Vagina (tissue), 2 donors: Measurements from ENCODE around the gene PASK. TPM values are rescaled to one million over a fixed set of nuclear protein-coding genes. Genes with fewer than 3 reads are reported as not detected.

Source experiments
- DNase-seq, 2 donors: peaks; one replicate each; pipeline ENCODE4 v3.0.0-alpha.2; 2017; ENCODE audit errors: extremely low spot score in 2 of 2
- H3K27ac ChIP-seq: fragments of 200-600 bp; sonication (generic); one replicate; pipeline ENCODE4 v1.5.1; 2019
- H3K27me3 ChIP-seq: fragments of 200-600 bp; sonication (generic); one replicate; pipeline ENCODE4 v1.5.1; 2019
- H3K36me3 ChIP-seq, 2 donors: fragments of 200-600 bp; sonication (generic); one replicate each; pipeline ENCODE4 v1.5.1; 2017 to 2019
- H3K4me1 ChIP-seq: fragments of 200-600 bp; sonication (generic); one replicate; pipeline ENCODE4 v1.5.1; 2019
- H3K4me3 ChIP-seq, 2 donors: fragments of 200-600 bp; sonication (generic); 1 replicate in 1 of 2; 2 replicates in 1 of 2; pipeline ENCODE4 v1.5.1; 2016 to 2019
- H3K9me3 ChIP-seq: fragments of 200-600 bp; sonication (generic); one replicate; pipeline ENCODE4 v1.5.1; 2019
- CTCF ChIP-seq, 3 experiments: fragments of 450-650 bp in 2 of 3; fragments of 200-600 bp in 1 of 3; sonication (generic) in 1 of 3; IDR thresholded peaks; one replicate each; pipeline ENCODE4 v1.5.1; 2017 to 2019; ENCODE audit warnings: antibody characterized with exemption in 3 of 3, mild to moderate bottlenecking in 2 of 3, moderate library complexity in 2 of 3
- POLR2A ChIP-seq, 2 donors: fragments of 450-650 bp; IDR thresholded peaks; one replicate each; pipeline ENCODE4 v1.6.1; 2017; ENCODE audit warnings: antibody characterized with exemption in 2 of 2, mild to moderate bottlenecking in 2 of 2, moderate library complexity in 2 of 2
- POLR2AphosphoS5 ChIP-seq, 2 donors: sonication (generic); formaldehyde crosslinking; IDR thresholded peaks; one replicate each; pipeline ENCODE4 v1.9.0; 2017; ENCODE audit warnings: antibody characterized with exemption in 2 of 2, mild to moderate bottlenecking in 2 of 2, low read depth in 1 of 2; ENCODE audit not compliant: insufficient read depth in 1 of 2
- intact Hi-C: fragments of 100-400 bp; cut with DNase I; formaldehyde crosslinking; loops from one replicate; pipeline ENCODE4 v1.15.1; 2023
- total RNA-seq: library from RNA; depleted of rRNA; stranded (reverse); fragments of >200 nt; gene quantifications from one replicate; pipeline ENCODE4 v1.2.3, GENCODE V29; 2016

The PASK gene
- total RNA-seq, 1 donor from 2014 or later, result 6.4 TPM

- Histone ChIP-seq H3K4me1 (no peaks in the 10 kb centered on the region), H3K9me3 (no peaks in the 10 kb centered on the region), H3K27me3 (no peaks in the 10 kb centered on the region), H3K27ac (no peak overlapping the region), H3K36me3 (no peaks in the 10 kb centered on the region), H3K4me3 (no peak overlapping the region)
- no peak for DNase-seq
- intact Hi-C loops, result no loop called here
- TF ChIP-seq POLR2AphosphoS5 (IDR thresholded peaks at IDR 0.05; ENCODE audit: insufficient read depth in 1 of 2, low read depth in 1 of 2), result no peak
- TF ChIP-seq POLR2A (IDR thresholded peaks at IDR 0.05), result no peak
- TF ChIP-seq CTCF (IDR thresholded peaks at IDR 0.05), result no peak
Measured at GRCh38 chr2:241137276-241138190, 11.7 kb downstream of the PASK start.

GRCh38 chr2:241136661-241137260 lies 12.5 kb downstream of the PASK start:
- DNase-seq, result no peak
- H3K4me3 ChIP-seq, result no peak overlapping the region
- H3K27ac ChIP-seq, result no peak overlapping the region
- no peaks in the 10 kb centered on the region for H3K4me1 ChIP-seq
- TF ChIP-seq CTCF (IDR thresholded peaks at IDR 0.05), result no peak
- TF ChIP-seq POLR2AphosphoS5 (IDR thresholded peaks at IDR 0.05; ENCODE audit: insufficient read depth in 1 of 2, low read depth in 1 of 2), result no peak
- no peak for TF ChIP-seq POLR2A (IDR thresholded peaks at IDR 0.05)
- H3K27me3 ChIP-seq, result no peaks in the 10 kb centered on the region
- no peaks in the 10 kb centered on the region for H3K9me3 ChIP-seq
- no peaks in the 10 kb centered on the region for H3K36me3 ChIP-seq
- intact Hi-C loops, result no loop called here

GRCh38 chr2:241136191-241136590 lies 13.1 kb downstream of the PASK start:
- Histone ChIP-seq H3K4me3 (no peak overlapping the region), H3K36me3 (no peaks in the 10 kb centered on the region), H3K27me3 (no peaks in the 10 kb centered on the region), H3K9me3 (no peaks in the 10 kb centered on the region), H3K4me1 (no peaks in the 10 kb centered on the region), H3K27ac (no peak overlapping the region)
- intact Hi-C loops, result no loop called here
- TF ChIP-seq CTCF (IDR thresholded peaks at IDR 0.05), result no peak
- no peak for TF ChIP-seq POLR2A (IDR thresholded peaks at IDR 0.05)
- no peak for TF ChIP-seq POLR2AphosphoS5 (IDR thresholded peaks at IDR 0.05; ENCODE audit: insufficient read depth in 1 of 2, low read depth in 1 of 2)
- DNase-seq, result no peak

- Histone ChIP-seq H3K36me3 (no peaks in the 10 kb centered on the region), H3K4me1 (no peaks in the 10 kb centered on the region)
- intact Hi-C loops, result no loop called here
Measured at GRCh38 chr2:241135737-241136136, 13.5 kb downstream of the PASK start.

More at GRCh38 chr2:241135737-241136136, 13.5 kb downstream of the PASK start:
- Histone ChIP-seq H3K27ac (no peak overlapping the region), H3K27me3 (no peaks in the 10 kb centered on the region), H3K9me3 (no peaks in the 10 kb centered on the region), H3K4me3 (no peak overlapping the region)
- no peak for DNase-seq
- TF ChIP-seq POLR2AphosphoS5 (IDR thresholded peaks at IDR 0.05; ENCODE audit: insufficient read depth in 1 of 2, low read depth in 1 of 2) (no peak), POLR2A (IDR thresholded peaks at IDR 0.05) (no peak), CTCF (IDR thresholded peaks at IDR 0.05) (no peak)
